Germinal center (tissue), 1 donor: Measurements from ENCODE around the gene NEK10.
"Not testable (repeated sequence)": the region's sequence is repeated elsewhere in the genome, so short reads cannot be mapped to it uniquely, and the experiment has no call there.

Experiments used
- DNase-seq: peaks from one replicate; pipeline ENCODE4 v3.0.0; 2012; ENCODE audit warnings: mixed read lengths, low spot score

The NEK10 gene

DNA sequence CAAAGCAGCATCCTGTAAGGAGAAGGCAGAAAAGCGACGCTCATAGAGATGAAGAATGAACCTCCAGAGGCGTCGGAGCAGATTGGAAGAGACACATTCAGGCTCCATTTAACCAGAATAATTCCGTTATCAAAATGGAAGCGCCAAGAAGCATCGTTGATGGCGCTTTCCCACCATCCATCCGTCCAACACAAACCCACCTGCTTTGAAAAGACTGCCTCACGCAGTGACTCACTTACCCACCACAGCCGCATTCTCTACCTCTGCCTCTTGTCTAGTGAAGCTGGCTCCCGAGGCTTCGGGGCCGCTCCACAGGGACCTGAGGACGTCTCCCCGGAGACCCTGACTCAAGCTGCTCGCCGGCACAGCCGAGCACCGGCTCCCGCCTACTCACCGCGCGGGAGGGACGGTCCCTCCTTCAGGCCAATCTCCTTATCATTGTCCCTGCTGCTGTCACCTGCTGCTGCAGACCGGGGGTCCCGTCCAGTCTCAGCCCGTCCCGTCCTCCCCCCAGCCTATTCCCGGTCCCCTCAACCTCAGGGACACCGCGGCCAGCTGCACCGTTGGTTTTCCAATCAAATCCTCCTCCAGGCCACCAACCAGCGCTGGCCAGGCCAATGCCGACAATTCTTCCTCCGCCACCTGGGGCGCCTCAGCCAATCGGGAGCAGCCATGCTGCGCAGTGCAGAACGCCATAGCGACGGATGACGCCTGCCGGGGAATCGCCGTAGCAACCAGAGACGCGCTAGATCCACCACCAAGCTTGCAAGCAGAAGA is at the start of gene NEK10:
NEK10 (minus strand) TSS at position 553 of the 777 bp plus-strand sequence. CDS start 16,501 bp downstream, outside the sequence.
- peak; percentile 98 for DNase-seq

DNA sequence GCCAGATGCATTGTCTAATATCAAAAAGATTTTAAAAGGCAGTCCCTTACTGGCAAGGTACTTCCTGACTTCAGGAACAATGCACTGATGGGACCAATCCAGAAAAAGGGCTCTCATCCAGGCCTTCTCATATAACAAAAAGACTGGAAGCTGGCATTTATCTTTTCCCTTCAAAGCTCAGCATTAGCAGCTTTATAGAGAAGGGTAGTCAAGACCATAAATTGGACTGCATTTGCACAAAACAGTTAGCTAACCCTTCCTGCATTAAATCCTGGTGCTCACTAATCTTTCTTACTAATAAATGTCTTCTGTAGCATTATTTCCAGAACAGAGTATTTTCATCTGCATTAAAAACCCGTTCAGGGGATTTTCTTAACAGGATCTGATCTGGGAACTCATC is 46.0 kb upstream of the NEK10 start:
- DNase-seq: no peak

DNA sequence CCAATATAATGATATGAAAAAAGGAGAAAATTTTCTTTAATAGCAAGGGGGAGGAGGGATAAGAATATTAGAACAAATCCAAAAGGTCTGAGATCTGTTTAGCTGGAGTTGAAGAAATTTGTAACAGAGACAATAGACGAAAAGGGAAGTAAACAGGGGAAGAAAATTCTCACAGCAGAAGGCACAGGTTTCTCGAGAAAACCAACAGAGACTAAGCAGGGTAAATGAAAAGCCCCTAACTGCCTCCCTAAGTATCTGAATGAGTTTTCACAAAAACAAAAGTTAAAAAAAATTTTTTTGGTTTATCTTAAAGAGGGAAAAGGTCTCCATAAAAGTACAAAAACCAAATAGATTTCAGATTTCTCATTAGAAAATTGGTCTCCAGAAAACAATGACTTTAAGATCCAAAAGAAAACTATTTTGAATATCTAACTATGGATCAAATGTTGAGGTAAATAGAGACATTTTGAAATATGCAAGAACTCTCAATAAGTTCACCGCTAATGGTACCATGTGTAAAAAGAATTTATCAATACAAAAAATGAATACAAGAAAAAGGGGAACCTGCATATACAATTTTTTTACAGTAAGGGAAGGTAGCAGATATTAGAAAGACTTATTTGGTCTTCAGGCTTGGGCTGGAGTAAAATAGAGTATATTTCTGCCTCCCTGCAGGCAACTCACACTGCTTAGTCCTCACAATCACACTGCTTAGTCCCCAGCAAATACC is 23.9 kb upstream of the NEK10 start:
- DNase-seq: no peak

DNA sequence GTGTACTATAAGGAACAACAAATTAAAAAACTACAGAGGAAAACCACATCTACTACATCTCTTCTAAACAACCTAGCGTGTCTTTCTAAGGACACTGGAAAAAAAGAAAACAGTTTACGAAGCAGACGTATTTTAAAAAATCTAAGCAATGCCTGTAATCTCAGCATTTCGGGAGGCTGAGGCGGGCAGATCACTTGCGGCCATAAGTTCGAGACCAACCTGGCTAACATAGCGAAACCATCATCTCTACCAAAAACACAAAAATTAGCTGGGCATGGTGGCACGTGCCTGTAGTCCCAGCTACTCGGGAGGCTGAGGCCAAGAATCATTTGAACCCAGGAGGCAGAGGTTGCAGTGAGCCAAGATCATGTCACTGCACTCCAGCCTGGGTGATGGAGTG is 23.2 kb upstream of the NEK10 start:
- not testable (repeated sequence) for DNase-seq

DNA sequence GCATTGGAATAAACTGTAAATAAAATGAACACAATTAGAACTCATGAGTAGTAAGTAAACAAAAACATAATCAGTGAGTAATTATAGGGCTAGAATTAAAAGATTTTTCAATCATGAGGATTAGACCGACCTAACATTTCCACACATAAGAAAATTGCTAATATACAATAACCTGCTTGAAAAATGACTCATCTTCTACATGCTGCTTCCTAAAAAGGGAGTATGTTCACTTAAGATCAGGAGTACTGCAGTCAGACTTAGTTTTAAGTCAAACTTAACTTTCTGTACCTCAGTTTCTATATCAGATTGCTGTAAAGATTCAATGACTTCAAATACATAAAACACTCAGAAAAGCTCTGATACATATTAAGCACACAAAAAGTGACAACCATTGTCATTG is 22.6 kb upstream of the NEK10 start:
- no peak for DNase-seq

DNA sequence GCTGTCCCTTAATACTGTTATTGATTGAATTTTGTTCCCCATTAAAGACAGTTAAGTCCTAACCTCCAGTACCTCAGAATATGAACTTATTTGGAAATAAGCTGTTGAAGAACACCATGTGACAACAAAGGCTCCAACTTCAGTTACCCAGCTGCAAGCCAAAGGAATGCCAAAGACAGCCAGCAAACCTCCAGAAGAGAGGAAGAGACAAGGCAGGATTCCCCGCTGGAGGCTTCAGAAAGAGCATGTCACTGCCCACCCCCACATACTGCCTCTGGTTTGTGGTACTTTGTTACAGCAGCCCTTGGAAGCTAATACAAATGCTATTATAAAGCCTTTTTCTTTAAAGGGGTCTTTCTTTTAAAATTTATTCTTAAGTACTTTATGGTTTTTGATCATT is 18.4 kb upstream of the NEK10 start:
- DNase-seq: no peak

DNA sequence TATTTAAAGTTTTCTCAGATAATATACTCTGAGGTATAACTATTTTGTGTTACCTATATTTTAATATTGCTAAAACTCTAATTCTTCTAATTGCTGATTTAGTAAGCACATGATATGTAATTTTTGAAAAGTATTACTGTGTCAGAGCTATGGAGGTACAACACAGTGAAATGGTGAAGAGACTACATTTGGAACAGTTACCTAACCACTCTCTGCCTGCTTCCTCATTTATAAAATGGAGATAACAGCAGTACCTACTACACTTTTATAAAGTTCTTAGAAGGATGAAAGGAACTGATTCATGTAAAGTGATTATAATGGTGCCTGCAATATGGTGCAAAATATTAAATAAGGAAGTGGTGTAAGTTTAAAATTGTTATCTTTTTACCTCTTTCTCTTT is 16.3 kb upstream of the NEK10 start:
- no peak for DNase-seq

DNA sequence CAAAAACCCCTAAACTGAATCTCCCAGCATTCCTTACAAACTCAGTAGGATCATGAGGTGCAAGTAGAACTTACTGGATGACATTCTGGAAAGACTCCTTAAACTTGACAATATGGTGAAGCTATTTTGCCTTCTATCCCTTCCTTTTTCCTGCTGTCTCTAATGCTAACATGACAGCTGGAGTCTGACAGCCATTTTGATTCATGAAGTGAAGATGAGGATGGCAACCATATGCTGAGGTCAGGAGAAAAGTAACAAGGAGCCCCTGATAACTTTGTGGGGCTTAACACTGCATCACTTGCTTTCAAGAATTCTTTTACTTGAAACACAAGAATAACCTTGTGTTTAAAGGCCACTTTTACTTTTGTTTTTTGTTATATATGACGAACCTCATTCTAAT is 15.0 kb upstream of the NEK10 start:
- DNase-seq: no peak

GRCh38 chr3:27380433-27381357 is 11.5 kb upstream of the NEK10 start:
- no peak for DNase-seq

DNA sequence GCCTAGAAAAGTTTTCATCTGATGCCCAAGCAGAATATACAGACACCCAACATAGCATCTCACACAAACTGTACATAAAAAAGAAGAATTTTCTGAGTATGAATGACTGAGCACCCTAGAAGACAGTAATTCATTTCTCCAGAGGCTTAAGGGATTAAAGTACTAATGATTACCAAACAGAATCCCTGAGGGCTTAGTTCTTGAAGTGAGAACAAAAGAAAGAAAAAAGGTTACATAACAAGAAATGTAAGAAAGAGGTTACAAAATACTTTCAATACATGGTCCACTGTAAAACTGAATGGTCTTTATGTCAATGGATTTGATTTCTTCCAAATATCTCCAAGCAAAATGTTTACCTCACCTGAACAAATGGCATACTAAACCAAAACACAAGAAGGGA is 9.1 kb upstream of the NEK10 start:
- no peak for DNase-seq

DNA sequence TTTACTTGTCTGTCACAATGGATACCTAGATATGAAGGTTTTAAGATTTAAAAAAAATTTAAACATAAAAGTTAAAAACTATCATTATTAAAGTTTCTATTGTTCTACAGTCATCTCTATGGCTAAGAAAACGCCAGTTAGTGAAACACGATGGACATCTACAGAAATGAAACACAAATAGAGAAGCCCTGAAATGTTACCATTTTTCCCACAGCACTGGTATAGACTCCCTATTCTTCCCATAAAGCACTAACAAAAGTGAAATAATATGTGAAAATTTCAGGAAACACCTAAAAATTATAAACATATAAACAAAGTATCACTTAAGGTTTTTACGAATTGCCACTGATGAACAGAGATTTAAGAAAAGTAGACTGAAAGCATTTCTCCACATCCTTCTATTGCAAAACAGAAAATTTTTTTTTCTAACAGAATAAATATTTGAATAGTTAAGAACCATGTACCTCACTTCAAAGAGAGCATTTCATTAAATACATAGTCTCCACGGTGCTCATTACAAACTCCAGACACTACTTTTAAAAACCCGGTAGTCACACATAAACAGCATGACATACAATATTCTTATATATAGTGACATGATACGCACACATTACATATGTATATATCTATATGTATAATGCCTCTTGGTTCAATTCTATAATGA is 7.1 kb upstream of the NEK10 start:
- DNase-seq: no peak

- no peak for DNase-seq
Measured at GRCh38 chr3:27366062-27366591, 3.1 kb downstream of the NEK10 start.

GRCh38 chr3:27360113-27361078 is 8.8 kb downstream of the NEK10 start:
- DNase-seq: peak; percentile 55

GRCh38 chr3:27358372-27358771 is 10.8 kb downstream of the NEK10 start:
- DNase-seq: no peak

DNA sequence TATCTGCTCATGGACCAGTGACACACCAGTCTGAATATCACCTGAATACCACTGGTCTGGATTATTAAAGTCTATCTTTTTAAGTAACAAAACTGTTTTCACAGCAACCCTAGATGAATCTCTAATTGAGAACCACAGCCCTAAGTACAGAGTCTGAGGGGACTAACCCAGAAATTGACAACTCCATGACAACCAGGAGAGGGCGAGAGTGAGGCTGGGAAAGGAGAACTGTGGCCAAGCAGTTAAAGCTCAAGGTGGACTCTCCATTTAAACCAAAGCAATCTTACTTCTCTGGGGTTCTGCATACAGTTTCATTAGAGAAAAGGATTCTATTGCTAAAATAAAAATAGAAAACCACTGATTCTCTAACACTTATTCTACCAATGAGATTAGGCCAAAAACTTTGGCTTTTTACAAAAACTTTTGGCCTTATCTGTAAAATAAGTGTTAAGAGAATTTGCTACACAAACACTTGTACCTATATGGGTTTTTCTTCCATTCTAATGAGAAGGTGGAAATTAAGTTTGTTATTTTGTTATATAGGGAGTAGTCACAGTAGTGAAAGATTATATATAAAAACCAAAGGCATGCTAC is 11.4 kb downstream of the NEK10 start:
- DNase-seq: peak; percentile 37

- no peak for DNase-seq
Measured at GRCh38 chr3:27356976-27357375, 12.2 kb downstream of the NEK10 start.

GRCh38 chr3:27354588-27355203 is 14.5 kb downstream of the NEK10 start:
- DNase-seq: no peak

- DNase-seq: no peak
Measured at GRCh38 chr3:27354161-27354560, 15.0 kb downstream of the NEK10 start.

GRCh38 chr3:27353221-27353620 is 16.0 kb downstream of the NEK10 start:
- DNase-seq: no peak

DNA sequence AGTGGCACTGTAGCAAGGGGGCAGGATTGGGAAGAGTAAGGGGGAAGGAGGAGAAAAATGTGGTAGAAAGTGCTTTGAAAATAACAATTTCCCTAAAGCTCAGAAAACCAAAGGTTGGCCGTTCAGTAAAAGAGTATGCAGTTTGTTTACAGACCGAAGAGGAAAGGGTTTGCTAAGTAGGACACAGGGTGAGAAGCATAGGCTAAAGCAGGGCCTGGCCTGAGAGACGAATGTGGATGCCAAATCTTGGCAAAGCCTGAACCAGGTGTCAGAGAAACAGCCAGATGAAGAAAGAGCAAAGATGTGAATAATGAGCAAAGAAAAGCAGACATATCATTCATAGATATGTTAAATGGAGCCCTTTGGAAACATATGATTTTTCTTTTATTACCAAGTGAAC is 17.1 kb downstream of the NEK10 start:
- DNase-seq: no peak
